ENCODE data around the gene STT3A.

DNA sequence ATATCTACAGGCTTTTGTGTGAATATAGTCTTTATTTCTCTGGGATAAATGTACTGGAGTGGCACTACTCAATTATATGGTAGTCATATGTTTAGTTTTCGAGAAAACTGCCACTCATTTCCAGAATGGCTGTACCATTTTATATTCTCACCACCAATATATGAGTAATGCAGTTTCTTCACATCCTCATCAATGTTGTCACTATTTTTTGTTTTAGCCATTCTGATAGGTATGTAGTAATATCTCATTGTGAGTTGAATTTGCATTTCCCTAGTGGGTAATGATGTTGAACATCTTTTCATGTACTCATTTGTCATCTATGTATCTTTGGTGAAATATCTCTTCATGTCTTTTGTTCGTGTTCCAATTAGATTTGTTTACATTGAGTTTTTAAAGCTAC, 70.0 kb downstream of the STT3A start:
- TF ChIP-seq, protein P1, sequence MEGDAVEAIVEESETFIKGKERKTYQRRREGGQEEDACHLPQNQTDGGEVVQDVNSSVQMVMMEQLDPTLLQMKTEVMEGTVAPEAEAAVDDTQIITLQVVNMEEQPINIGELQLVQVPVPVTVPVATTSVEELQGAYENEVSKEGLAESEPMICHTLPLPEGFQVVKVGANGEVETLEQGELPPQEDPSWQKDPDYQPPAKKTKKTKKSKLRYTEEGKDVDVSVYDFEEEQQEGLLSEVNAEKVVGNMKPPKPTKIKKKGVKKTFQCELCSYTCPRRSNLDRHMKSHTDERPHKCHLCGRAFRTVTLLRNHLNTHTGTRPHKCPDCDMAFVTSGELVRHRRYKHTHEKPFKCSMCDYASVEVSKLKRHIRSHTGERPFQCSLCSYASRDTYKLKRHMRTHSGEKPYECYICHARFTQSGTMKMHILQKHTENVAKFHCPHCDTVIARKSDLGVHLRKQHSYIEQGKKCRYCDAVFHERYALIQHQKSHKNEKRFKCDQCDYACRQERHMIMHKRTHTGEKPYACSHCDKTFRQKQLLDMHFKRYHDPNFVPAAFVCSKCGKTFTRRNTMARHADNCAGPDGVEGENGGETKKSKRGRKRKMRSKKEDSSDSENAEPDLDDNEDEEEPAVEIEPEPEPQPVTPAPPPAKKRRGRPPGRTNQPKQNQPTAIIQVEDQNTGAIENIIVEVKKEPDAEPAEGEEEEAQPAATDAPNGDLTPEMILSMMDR (IDR thresholded peaks at IDR 0.05) = no peak
- no peak for TF ChIP-seq ZFX (IDR thresholded peaks at IDR 0.05; ENCODE audit: borderline replicate concordance)
